HG02798 (cell line): Measurements from ENCODE around the gene RFFL.
"Not testable (repeated sequence)": the region's sequence is repeated elsewhere in the genome, so short reads cannot be mapped to it uniquely, and the experiment has no call there.

Source experiments
- ATAC-seq: cut with Tn5 transposase; IDR thresholded peaks from one replicate; pipeline ENCODE4 v1.9.1; 2021; ENCODE audit warnings: mild to moderate bottlenecking; ENCODE audit not compliant: unreplicated experiment, poor library complexity

The RFFL gene

GRCh38 chr17:35063514-35064223 is at the start of gene RFFL:
RFFL (minus strand) TSS chr17:35063707; CDS start chr17:35026553, 37,154 bp downstream.
- ATAC-seq: peak; percentile 93

- ATAC-seq: not testable (repeated sequence)
These were observed 47.3 kb upstream of the RFFL start for GRCh38 chr17:35110791-35111190.

GRCh38 chr17:35104844-35105450 is 41.4 kb upstream of the RFFL start:
- ATAC-seq: no peak

GRCh38 chr17:35103271-35103670 is 39.8 kb upstream of the RFFL start:
- no peak for ATAC-seq

GRCh38 chr17:35101725-35102124 is 38.2 kb upstream of the RFFL start:
- no peak for ATAC-seq

- ATAC-seq: no peak
These were observed 37.5 kb upstream of the RFFL start for GRCh38 chr17:35101036-35101435.

GRCh38 chr17:35099908-35100307 is 36.4 kb upstream of the RFFL start:
- ATAC-seq: no peak

GRCh38 chr17:35097776-35098175 is 34.3 kb upstream of the RFFL start:
- no peak for ATAC-seq

- ATAC-seq: no peak
These were observed 32.2 kb upstream of the RFFL start for GRCh38 chr17:35095741-35096140.

GRCh38 chr17:35094902-35095301 is 31.4 kb upstream of the RFFL start:
- ATAC-seq: no peak

GRCh38 chr17:35090707-35091106 is 27.2 kb upstream of the RFFL start:
- not testable (repeated sequence) for ATAC-seq

GRCh38 chr17:35089586-35090296 is 26.2 kb upstream of the RFFL start:
- peak; percentile 6 for ATAC-seq

GRCh38 chr17:35088881-35089585 is 25.5 kb upstream of the RFFL start:
- peak; percentile 81 for ATAC-seq

GRCh38 chr17:35088356-35088880 is 24.9 kb upstream of the RFFL start:
- ATAC-seq: peak; percentile 5

- no peak for ATAC-seq
These were observed 24.3 kb upstream of the RFFL start for GRCh38 chr17:35087731-35088355.

- no peak for ATAC-seq
These were observed 23.5 kb upstream of the RFFL start for GRCh38 chr17:35086931-35087573.

- no peak for ATAC-seq
These were observed 22.7 kb upstream of the RFFL start for GRCh38 chr17:35086164-35086563.

GRCh38 chr17:35084987-35085386 is 21.5 kb upstream of the RFFL start:
- no peak for ATAC-seq

- ATAC-seq: no peak
These were observed 19.6 kb upstream of the RFFL start for GRCh38 chr17:35083071-35083470.
